Putamen (tissue), 1 donor: Measurements from ENCODE around the gene CCDC92B.

ENCODE experiments used
- DNase-seq: peaks from one replicate; pipeline ENCODE4 v3.0.0-alpha.2; 2016; ENCODE audit warnings: low spot score

CCDC92B gene

DNA sequence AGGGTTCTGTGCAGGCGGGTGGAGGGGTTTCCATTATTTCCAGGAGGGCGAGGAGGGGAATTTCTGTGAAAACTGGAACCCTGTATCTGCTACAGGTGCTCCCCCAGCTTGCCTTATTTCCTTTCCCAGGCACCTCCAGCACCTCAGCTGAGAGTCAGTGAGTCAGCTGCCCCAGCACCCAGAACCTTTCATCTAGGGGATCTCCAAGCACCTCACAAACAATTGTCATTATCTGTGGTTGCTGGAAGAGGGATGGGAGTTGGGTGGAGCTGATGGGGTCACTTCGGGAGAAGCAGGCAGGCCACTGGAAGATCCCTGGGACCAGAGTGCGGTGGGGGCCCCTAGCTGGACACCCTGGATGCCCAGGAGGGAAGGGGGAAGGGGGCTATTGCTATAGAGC is 27.8 kb downstream of the CCDC92B start:
- no peak for DNase-seq

DNA sequence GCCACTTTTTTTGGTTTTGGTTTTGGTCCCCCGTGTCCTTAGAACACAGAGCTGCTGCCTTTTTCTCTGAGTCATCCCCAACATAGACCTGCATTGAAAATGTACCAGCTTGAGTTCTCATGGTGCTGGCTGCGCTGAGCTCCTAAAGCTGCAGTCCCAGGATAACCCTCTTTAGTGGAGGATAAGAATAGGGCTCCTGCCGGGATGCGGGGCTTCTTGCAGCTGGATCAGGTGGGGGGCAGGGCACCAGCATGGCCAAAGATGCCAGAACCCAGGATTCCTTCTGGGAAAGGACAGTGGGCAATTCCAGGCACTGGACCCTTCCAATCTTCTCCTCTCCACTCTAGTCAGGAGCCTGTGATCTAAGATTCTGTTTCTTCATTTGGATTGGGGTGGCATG is 29.6 kb downstream of the CCDC92B start:
- DNase-seq, result no peak

DNA sequence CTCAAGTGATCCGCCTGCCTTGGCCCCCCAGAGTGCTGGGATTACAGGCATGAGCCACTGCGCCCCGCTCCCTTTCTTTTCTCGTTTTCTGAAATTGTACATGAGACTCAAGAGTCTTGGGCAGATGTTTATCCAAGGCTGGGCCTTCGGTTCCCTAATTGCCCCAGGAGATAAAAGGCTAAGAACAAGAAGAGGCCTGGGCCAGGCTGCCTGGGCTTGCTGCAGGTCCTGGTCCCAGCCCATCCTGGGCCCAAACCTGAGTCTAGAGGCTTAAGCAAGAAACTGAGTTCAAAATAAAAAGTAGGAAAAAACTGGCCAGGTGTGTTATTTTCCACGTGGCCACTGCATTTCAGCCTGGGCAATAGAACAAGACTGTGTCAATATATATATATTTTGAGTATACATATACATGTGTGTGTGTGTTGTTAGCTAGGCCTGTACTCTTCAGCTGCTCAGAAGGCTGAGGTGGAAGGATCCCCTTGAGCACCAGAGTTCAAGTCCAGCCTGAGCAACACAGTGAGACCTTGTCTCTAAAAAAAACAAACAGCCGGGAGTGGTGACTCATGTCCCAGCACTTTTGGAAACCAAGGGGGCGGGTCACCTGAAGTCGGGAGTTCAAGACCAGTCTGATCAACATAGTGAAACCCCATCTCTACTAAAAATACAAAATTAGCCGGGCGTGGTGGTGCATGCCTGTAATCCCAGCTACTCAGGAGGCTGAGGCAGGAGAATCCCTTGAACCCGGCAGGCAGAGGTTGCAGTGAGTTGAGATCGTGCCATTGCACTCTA is 31.1 kb downstream of the CCDC92B start:
- no peak for DNase-seq

DNA sequence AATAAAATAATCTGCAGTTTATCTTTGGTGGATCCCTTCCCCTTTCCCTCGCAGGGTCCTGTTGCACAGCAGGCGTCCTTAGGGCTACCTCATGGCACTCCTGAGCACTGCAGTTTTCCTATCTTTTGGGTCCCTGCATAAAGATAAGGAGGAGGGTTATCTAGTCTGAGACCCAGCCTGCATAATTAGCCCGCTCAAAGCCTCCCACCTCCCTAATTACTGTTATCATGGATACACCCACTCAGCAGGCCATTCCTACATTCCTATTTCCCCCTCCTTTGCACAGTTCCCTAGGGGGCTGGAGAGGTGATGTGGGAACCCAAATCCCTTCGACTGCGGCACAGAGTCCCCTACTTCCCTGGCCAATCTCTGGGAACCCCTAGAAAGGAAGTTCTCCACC is 32.8 kb downstream of the CCDC92B start:
- no peak for DNase-seq

DNA sequence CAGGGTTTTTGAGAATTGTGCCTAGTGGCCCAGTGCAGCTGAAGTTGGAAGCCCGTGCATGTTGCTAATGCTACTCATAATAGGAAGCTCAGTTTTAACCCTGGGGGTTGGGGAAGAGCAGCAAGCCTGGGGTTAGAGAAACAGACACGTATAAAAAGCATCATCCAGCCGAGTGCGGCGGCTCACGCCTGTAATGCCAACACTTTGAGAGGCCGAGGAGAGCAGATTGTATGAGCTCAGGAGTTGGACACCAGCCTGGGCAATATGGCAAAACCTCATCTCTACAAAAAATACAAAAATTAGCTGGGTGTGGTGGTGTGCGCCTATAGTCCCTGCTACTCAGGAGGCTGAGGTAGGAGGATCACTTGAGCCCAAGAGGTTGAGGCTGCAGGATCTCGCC is 35.6 kb downstream of the CCDC92B start:
- no peak for DNase-seq

DNA sequence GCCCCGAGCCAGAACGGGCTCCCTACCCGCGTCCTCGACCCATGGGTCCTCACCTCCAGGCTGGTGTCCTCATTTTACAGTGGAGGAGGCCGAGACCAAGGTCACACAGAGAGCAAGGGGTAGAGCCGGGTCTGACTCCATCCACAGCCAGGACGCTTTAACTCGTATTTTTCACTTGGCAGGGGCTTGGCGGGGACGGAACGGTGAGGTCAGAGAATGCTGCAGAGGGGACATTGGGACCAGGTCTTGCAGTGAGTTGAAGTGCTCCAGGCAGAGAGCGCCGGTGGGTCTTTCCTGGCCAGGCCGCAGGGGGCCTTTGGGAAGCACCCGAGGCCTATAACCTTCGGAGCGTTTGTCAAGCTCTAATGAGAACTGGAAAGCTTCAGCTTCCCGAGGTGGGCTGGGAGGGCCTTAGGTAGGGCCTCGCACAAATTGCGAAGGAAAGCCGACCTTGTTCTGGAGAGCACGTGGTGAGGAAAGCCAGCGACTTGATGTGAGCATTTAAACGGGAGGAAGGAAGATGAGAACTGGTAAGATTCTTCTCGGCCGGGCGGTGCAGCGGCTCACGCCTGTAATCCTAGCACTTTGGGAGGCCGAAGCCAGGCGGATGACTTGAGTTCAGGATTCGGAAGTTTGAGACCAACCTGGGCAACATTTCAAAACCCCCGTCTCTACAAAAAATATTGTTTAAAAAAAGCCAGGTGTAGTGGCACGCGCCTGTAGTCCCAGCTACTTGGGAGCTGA is 37.0 kb downstream of the CCDC92B start:
- no peak for DNase-seq

DNA sequence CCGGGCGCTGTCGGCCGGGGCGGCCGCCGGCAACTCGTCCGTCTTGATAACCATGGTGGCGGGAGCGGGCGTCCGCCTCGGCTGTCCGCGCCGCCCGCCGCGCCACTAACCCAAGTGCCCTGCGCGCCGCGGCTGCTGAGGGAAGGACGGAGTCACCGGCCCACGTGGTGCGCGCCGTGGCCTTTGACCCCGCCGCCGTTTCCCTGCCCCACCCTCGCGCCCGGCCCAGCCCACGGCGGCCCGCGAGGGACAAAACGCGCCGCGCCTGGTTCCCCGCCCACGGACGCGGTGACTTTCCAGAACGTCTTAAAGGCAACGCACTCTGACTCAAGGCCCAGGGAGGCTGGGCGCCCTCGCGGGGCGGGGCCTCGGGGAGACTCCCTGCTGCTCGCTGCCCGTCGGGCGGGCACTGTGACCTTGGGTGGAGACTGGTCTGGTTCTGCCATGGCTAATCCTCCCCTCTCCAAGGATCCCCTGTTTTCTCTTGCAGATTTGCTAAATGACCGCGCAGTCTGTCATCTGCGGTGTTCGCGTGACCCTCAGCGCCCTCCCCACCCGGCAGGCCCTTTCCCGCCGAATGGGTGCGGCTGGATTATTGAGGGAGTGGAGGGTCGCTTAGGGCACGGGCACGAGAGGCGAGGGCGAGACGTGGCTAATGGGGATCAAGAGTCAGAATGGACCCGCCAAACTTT is 37.7 kb downstream of the CCDC92B start, which contains the start of gene CLUH:
Gene CLUH, minus strand, starts transcription at position 157 of the 692 bp plus-strand sequence. Its CDS starts 103 bp downstream, at position 54.
- DNase-seq, result peak; percentile 96

DNA sequence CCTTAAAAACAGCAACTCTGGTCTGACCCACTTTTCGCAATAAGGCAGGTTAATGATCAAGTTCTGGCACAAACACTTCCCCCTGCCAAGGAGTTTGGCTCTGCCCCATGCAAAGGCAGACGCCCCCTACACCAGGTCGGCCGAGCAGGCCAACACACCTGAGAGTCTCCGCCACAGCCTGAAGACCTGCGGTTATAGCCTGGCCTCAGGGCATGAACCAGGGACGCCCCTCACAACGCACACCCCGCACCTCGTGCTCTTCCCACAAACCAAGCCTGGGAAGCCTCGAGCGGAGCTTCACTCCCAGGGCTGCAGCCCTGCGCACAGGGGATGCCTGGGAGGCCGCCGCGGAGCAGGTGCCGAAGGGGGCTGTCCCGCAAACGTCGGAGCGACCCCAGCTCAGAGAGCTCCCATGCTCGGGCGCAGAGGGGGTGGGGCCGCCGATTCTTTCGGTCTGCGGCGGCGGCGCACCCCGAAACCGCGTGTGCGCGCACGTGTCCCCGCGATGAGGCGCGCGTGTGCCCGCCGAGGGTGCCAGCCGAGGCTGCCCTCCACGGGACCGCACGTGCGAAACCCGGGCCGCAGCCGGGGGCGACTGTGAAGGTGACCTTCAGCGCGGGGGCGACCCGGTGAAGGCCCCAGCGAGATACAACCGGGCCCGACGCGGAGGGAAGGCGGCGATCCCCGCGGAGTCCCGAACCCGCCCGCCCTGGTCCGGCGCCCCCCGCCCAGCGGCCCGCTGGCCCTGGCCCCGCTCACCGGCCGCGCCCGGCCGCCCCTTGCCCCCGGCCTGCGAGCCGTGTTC is 38.4 kb downstream of the CCDC92B start:
- DNase-seq, result no peak

DNA sequence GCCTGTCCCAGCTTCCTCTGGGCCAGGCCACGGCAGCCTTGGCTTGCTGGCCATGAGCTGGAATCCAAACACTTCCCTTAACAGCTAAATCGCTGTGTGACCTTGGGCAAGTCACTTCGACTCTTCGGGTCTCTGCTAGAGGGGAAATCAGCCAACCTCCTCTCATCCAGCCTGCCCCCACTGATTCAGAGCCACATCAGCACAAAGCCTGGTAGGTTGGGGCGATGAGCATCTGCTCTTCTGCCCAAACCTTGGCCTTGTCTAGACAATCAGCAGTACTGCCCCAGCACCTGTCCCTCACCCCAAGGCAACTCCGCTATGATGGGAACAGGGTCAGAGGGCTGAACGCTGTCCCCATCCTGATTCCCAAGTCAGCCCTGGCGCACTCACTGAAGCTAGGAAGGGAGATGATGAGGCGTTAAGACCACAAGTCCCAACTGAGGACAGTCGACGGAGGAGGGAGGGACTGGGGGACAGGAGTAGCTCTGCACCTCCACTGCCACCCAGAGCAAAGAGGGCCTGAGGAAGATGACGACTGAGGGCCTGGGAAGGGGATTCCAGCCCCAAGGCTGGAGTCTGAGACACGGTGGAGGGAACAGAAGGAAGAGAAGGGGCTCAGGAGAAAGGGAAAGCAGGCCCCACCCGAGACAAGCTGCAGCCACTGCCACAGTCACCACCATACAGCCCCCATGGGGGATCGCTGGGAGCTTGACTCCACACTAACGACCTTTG is 39.2 kb downstream of the CCDC92B start:
- no peak for DNase-seq

DNA sequence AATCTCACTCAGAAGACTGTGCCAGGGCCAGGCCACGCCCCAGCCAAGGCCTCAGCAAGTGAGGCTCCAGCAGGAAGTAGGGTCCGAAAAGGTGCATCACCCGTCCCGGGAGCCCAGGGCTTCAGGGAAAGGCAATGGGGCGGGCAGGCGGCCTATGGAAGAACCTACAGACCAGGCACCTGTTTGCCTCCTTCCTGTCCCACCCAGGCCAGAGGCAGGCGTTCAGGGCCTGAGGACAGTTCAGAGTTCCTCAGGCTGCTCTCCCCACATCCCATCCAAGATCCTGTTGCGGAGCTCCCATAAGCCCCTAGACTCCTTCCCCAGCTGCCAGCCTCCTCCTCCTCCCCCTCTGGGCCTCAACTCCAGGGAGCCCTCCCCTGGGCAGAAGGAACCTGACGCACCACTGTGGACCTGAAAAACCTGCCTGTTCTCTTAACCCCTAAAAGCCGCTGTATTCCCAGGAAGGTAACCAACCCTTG is 40.2 kb downstream of the CCDC92B start:
- no peak for DNase-seq

DNA sequence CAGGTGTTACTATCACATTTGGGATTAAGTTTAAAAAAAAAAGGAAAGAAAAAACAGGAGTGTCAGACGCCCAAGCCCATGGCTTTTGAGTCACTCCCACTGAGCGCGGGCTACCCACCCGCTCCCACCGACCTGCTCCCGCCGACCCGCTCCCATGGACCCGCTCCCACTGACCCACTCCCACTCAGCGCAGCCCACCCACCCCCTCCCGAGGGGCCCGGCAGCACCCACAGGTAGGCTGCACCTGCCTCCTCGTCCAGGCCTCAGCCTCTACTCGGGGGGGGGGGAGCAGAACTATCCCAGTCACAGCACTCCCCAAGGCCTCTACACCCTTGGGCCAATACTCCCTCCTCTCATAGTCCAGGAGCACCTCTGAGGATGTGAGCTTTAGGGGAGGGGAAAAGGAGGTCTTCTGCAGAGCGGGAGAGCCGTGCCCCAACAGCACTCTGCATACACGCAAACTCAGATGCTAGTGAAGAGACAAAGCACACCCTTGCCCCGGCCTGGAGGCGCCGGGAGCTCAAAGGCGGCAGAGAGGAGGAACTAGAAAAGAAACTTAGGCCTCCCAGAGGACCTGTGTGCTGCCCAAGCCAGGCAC is 40.8 kb downstream of the CCDC92B start:
- no peak for DNase-seq

DNA sequence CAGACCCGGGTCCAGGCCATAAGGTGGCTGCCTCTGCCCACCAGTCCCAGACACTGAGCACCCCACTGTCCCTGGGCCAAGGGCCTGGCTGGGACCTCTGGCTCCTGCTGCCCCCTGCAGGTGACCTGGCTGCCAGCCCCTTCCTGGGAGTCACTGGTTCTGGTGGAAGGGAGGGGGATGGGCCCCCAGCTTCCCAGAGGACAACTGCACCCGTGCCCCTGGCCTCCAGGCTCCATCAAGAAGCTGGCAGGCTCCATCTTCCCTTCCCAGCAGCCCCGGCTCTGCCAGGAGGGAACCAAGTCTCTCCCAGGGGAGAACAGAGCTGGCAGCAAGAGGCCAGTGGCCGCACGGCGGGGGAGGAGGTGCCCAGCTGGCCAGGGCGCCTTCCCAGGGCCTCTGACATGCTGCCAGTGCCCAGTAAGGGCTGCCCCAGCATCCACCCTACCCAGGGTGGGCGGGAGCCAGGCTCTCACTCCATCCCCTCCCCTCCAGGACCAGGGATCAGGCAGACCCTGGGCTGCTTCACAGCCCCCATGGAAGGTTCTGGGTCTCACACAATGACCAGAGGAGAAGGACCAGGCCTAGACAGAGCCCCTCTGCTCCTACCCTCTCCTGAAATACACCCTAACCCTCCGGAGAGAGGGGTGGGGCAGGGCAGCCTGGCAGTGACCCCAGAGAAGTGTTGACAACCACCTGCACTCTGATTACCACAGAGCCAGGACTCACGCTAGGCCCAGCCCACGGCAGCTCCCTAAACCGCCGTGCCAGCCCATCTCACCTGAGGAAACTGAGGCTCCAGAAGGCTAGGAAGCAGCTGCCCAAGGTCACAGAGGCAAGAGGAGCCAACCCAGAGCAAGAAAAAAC is 41.5 kb downstream of the CCDC92B start:
- peak; percentile 62 for DNase-seq

DNA sequence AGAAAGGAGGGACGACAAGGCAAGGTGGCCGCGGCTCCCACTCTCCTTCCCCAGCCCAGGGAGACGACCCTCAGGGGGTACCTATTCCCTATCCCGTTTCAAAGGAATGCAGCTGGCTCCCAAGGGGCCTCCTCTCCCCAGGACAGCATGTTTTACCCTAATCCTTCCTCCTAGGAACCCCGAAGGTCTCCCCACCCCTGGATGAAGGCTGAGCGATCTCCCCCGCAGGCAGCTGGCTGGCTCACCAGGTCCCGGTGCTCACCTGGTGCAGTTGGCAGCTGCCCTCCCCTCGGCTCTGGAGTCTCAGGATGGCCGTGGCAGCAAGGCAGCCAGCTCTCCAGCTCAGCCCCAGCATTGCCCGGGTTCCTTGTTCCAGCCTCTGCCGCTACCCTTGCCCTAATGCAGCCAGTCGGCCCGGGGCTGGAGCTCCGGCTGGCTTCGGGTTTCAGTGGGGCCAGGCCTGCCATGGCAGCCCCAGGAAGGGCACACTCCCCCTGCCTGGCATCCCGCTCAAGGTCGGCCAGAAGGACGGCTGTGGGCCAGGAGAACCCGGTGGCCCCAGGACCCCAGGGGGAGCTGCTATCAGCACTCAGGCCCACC is 42.4 kb downstream of the CCDC92B start:
- DNase-seq, result no peak

DNA sequence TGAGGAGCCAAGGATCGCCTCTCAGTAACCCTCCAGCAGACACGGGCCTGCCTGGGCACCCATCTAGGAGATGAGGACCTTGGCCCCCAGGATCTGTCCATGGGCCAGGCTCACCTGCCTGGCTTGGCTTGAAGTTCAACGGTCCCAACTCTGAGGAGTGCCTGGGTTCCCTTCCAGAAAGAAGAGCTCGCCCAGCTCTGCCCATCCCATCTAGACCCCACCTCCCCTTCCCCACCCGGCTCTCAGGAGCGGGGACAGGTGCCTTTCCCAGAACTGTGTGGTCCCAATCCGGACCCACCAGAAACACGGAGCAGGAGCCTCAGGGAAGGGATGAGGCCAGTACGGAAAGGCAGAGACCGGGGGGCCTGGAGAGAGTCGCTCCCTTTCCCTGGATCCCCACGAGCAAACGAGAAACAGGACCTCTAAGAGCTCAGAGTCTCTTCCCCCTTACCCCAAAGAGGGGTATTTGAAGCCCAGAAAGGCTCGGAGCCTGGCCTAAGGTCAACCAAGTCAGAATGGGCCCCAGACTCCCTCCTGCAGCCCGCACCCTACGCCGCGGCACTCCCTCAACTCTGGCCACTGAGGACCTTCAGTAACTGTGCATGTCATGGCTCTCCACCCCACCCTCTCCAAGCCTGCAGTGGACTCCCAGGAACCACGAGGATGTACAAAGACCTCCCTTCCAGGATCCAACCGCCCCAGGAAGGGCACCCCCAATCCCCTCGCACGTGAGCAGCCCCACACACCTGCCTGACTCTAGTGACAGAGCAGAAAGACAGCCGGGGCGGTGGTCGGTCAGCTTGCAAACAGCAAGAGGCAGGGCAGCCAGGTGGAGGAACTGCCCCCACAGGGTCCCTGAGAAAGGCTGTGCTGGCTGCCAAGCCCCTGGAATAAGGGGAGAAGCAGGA is 43.3 kb downstream of the CCDC92B start:
- DNase-seq, result no peak

DNA sequence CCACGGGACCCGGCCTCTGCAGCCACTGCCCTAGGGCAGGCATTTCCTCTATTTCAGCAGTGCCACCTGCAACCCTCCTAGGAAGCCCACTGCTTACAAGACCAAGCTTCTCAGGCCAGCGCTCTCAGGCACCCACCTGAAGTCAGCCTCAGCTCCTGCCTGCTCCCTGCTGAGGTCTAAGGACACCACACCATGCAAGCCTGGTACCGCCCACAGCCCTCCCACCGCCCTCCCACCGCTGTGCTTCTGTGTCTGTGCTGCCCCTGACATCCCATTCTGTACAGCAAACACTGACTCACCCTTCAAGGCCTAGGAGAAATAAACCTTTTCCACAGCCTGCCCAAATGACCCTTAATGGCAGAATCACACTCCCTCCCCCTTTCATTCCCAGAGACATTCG is 44.2 kb downstream of the CCDC92B start:
- DNase-seq, result no peak

DNA sequence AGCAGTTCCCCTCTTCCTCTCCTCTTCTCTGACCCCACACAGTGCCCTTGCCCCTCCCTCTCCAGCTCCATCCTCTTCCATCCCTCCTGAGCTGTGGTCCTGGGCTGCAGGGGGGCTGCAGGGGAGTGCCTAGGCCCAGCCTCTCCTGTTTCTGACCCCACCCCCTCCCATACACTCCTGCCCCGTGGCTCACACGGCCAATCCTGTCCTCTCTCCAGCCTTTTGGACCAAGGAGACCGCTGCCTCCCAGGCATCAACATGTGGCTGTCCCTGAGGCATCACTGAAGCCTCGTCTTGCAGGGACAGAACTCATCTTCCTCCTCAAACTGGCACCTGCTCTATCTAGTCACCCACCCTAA is 44.6 kb downstream of the CCDC92B start:
- no peak for DNase-seq

DNA sequence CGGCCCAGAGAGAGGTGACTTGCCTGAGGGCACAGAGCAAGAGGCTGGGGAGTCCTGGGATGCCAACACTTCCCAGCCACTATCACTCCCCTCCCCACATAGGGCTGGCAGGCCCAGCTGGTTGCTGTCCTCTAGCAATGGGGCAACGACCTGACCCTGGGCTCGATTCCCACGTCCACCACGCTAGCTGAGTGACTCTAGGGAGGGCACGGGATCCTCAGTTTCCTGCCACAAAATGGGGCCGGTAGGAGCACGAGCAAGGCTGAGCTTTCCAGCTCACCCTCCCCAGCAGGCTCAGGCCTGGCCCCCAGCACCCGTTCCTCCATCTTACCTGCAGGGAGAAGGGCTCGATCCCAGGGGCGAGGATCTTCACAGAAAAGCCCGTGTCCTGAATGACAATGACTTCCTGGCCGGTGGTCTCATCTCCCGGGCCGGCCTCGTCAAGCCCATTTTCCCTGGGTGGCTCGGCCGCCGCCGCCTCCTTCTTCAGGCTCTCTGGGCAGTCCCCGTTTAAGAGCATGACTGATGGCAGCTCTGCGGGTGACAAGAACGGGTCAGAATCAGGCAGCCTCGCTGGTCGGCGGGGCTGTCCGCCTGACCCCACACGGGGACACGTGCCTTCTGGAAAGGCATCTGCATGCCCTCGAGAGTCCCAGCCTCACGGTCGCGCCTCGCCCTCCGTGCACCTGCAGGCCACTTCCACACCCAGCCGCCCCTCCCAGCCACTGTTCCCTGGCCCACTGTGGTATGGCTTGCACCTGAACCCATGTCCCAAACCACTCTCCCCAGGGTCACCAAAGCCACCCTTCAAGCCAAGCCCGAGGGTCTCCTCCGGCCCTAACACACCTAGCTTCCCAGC is 45.2 kb downstream of the CCDC92B start:
- no peak for DNase-seq
